A673 (cell line): ENCODE data around the gene NT5C3B. TPM values are rescaled to one million over a fixed set of nuclear protein-coding genes. Genes with fewer than 3 reads are reported as not detected.
A peak's percentile ranks its signal among the peaks of the same experiment; 100 is the strongest.

ENCODE experiments used
- BruUV-seq: library from RNA; stranded (reverse); fragments of 400-500 nt; replicated peaks from 2 replicates; lab custom pipeline; 2021; lab: Mats Ljungman, UMichigan
- CTCF ChIA-PET: fragments of 300-600 bp; sonication (Branson Sonifier 250); formaldehyde crosslinking; loops from one replicate; lab custom pipeline; 2022; ENCODE audit warnings: antibody characterized with exemption; lab: Charles Lee
- POLR2A ChIA-PET: fragments of 300-600 bp; sonication (Branson Sonifier 250); formaldehyde crosslinking; loops from one replicate; lab custom pipeline; 2022; ENCODE audit warnings: antibody characterized with exemption; ENCODE audit not compliant: low non-redundant PET; lab: Charles Lee
- DNase-seq: peaks from one replicate; pipeline ENCODE4 v3.0.0-alpha.2; 2015; ENCODE audit warnings: low spot score
- H3K27ac ChIP-seq: fragments of 200-600 bp; sonication (generic); 2 replicates; pipeline ENCODE4 v1.5.1; 2016; ENCODE audit warnings: mixed run types, low read depth, mild to moderate bottlenecking, mixed read lengths, antibody characterized with exemption, low read length; ENCODE audit not compliant: poor library complexity, severe bottlenecking
- H3K27me3 ChIP-seq: fragments of 200-600 bp; sonication (generic); replicated peaks from 2 replicates; pipeline ENCODE4 v1.6.1; 2017; ENCODE audit warnings: mixed run types, low read depth, mild to moderate bottlenecking, mixed read lengths, antibody characterized with exemption, low read length; ENCODE audit not compliant: insufficient read depth, poor library complexity
- H3K36me3 ChIP-seq: fragments of 200-600 bp; sonication (generic); 2 replicates; pipeline ENCODE4 v1.6.1; 2016; ENCODE audit warnings: mixed run types, mild to moderate bottlenecking, mixed read lengths, antibody characterized with exemption, low read length; ENCODE audit not compliant: insufficient read depth, poor library complexity, severe bottlenecking
- H3K4me1 ChIP-seq: fragments of 200-600 bp; sonication (generic); 2 replicates; pipeline ENCODE4 v1.6.1; 2017; ENCODE audit warnings: mixed run types, mild to moderate bottlenecking, mixed read lengths, antibody characterized with exemption, low read length; ENCODE audit not compliant: insufficient read depth, poor library complexity, severe bottlenecking
- H3K4me3 ChIP-seq: fragments of 200-600 bp; sonication (generic); 2 replicates; pipeline ENCODE4 v1.5.1; 2016; ENCODE audit warnings: low read depth, mixed run types, mild to moderate bottlenecking, mixed read lengths, low read length; ENCODE audit not compliant: poor library complexity, severe bottlenecking
- H3K9me3 ChIP-seq: fragments of 200-600 bp; sonication (generic); 2 replicates; pipeline ENCODE4 v1.6.1; 2016; ENCODE audit warnings: mixed run types, low read depth, mild to moderate bottlenecking, mixed read lengths, antibody characterized with exemption, low read length; ENCODE audit not compliant: poor library complexity, severe bottlenecking
- EZH2 ChIP-seq: fragments of 200-600 bp; sonication (generic); IDR thresholded peaks from 2 replicates; pipeline ENCODE4 v1.6.1; 2017; ENCODE audit warnings: borderline replicate concordance, low read depth, mild to moderate bottlenecking, mixed read lengths, antibody characterized with exemption, low read length; ENCODE audit not compliant: poor library complexity, severe bottlenecking
- intact Hi-C: fragments of 100-400 bp; cut with micrococcal nuclease; formaldehyde crosslinking; loops from one replicate; pipeline ENCODE4 v1.10.0; 2022; ENCODE audit not compliant: unreplicated experiment
- total RNA-seq: library from RNA; stranded (reverse); gene quantifications from 2 replicates; pipeline ENCODE4 v1.2.3, GENCODE V29; 2021
- TF ChIP-seq, protein P1 (sequence below): fragments of 300-800, 200-600 bp; sonication (generic); conservative IDR thresholded peaks from 2 replicates; pipeline ENCODE4 v1.5.1; 2017; ENCODE audit warnings: low read depth, mild to moderate bottlenecking, antibody characterized with exemption, low read length, moderate library complexity, mixed read lengths

The NT5C3B gene
- total RNA-seq, 1 experiment from 2014 or later, result 46.7 TPM

DNA sequence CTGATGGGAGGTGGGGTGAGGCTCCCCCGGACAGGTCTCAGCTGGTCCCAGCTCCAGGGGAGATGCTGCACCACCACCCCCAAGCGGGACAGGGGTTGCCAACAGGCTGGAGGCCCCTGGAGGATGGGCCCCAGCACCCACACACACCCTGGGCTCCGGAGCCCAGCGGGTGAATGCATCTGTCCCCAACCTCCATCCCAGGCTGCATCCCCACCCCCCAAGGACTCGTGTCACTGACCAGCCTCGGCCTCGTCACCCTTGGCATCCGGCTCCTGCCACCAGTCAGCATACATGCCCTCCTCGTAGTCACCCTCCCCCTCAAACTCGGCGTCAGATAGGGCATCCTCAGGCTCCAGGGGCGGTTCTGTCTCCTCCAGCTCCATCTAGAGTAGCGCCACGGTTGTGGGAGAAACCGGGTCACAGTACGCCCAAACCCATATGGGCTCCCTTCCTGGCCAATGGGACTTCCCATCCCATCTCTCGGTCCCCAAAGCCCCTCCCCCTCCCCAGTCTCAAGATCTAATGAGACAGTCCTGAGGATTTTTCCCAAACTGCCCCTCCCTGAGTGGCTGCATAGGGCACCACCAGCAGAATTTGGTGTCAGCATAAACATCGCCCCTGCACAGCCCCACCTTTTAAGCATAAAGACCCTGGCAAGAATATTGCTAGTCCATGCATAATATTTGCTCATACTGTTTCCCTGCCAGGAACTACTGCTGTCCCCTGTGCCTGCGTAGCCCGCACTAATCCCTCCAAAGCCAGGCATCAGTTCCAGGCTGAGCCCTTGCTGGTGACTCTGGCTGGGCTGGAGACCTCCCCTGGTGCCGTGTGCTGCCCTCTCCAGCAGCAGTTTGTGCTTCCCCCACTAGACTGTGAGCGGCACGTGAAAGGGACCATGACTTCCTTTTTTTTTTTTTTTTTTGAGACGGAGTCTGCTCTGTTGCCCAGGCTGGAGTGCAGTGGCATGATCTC is 32.7 kb downstream of the NT5C3B start:
- no TSS peak for BruUV-seq
- Histone ChIP-seq H3K27me3 (no peaks in the 10 kb centered on the region), H3K36me3 (no peaks in the 10 kb centered on the region), H3K4me3 (no peak overlapping the region), H3K4me1 (no peaks in the 10 kb centered on the region), H3K9me3 (no peaks in the 10 kb centered on the region), H3K27ac (no peak overlapping the region)
- TF ChIP-seq EZH2, result no peak
- TF ChIP-seq, protein P1, sequence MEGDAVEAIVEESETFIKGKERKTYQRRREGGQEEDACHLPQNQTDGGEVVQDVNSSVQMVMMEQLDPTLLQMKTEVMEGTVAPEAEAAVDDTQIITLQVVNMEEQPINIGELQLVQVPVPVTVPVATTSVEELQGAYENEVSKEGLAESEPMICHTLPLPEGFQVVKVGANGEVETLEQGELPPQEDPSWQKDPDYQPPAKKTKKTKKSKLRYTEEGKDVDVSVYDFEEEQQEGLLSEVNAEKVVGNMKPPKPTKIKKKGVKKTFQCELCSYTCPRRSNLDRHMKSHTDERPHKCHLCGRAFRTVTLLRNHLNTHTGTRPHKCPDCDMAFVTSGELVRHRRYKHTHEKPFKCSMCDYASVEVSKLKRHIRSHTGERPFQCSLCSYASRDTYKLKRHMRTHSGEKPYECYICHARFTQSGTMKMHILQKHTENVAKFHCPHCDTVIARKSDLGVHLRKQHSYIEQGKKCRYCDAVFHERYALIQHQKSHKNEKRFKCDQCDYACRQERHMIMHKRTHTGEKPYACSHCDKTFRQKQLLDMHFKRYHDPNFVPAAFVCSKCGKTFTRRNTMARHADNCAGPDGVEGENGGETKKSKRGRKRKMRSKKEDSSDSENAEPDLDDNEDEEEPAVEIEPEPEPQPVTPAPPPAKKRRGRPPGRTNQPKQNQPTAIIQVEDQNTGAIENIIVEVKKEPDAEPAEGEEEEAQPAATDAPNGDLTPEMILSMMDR, result no peak
- ChIA-PET CTCF (interaction anchor here (0.6 kb wide), 1 partner anchor 214 kb away, joined by 3 read pairs; no protein-coding TSS in a partner anchor), POLR2A (no interaction called here)
- DNase-seq, result no peak
- intact Hi-C loops, result no loop called here

DNA sequence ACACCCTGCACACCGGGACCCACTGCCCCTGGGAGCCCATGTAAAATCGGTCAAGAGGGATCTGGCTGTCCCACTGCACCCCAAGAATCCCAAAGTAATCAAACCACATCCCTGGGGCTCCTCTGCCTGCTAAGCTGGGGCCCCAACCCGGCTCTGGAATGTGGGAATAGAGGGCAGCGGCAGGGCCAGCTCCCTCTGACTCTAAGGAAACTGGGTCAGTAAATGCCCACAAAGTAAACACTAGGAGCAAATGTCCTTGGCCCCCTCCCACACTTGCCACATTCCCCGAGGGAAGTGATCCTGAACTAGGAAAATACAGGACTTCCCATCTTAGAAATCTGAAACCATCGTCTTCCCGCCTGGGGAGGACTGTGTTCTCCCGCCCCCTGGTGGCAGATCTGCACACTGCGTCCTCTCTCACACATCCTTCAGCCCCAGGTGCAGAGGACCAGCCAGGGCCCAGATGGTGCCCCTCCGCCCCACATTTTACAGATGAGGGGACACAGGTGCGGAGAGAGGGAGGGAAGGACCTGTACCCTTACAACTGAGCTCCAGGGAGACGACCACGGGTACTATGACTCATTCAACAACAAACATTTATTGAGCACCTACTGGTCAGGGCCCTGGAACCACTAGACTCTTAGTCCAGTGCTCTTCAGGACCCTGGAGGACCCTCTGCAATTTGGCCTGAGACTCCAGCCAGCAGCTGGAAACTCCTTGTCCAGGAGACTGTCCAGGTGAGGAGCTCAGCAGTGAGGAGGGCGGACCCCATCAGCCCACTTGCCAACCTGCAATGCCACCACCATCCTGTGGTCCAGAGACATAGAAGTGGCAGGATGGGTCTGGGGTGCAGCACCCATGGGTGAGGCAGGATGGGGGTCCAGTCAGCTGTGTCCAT is 34.4 kb downstream of the NT5C3B start:
- DNase-seq, result peak; percentile 66
- BruUV-seq, result TSS peak; percentile 64
- H3K36me3 ChIP-seq, result no peaks in the 10 kb centered on the region
- H3K27me3 ChIP-seq, result no peaks in the 10 kb centered on the region
- CTCF ChIA-PET, result no interaction called here
- no peak overlapping the region for H3K27ac ChIP-seq
- POLR2A ChIA-PET, result no interaction called here
- H3K4me1 ChIP-seq, result no peaks in the 10 kb centered on the region
- intact Hi-C loops, result loop anchor here (1.0 kb wide), 1 partner anchor 63 kb away; no protein-coding TSS in a partner anchor
- TF ChIP-seq EZH2, result no peak
- TF ChIP-seq, protein P1, result peak; percentile 79
- H3K9me3 ChIP-seq, result no peaks in the 10 kb centered on the region
- no peak overlapping the region for H3K4me3 ChIP-seq

DNA sequence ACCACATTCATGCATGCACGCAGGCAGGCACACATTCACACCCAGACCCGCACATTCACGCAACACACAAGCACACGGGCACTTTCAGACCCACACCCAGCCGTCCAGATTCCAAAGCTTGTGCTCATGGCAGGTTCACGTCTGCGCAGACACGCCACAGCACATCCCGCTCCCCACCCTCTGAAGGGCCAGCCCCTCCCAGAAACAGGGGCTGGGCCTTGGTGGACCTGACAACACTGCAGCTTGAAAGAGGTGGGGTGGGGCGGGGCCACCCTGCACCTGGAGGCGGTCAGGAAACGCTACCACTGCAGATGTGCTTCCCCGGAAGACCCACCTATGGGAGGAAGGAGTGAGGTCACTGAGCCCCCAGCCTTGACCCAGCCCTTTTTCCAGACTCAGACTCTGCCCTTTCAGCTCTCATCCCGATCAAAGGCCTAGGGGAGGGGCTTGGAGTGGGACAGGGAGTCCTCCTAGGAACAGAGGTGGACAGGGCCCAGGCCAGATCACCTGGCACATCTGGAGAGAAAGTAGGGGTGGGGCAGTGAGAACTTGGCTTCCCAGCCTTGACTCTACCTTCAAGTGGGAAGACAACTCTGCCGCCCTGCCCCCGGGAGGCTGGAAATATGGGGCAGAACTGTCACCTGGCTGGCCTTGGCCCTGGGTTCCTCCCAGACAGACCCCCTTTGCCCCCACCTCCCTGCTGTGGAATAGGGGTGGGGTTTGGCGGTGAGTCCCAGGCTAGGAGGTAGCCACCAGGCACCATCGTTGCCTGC is 35.2 kb downstream of the NT5C3B start:
- no peaks in the 10 kb centered on the region for H3K9me3 ChIP-seq
- H3K4me3 ChIP-seq, result no peak overlapping the region
- TF ChIP-seq, protein P1, result no peak
- TF ChIP-seq EZH2, result no peak
- intact Hi-C loops, result loop anchor here (1.0 kb wide), 1 partner anchor 62 kb away; no protein-coding TSS in a partner anchor
- H3K27ac ChIP-seq, result no peak overlapping the region
- no peaks in the 10 kb centered on the region for H3K27me3 ChIP-seq
- BruUV-seq, result no TSS peak
- POLR2A ChIA-PET, result no interaction called here
- no peaks in the 10 kb centered on the region for H3K36me3 ChIP-seq
- CTCF ChIA-PET, result no interaction called here
- no peak for DNase-seq
- H3K4me1 ChIP-seq, result no peaks in the 10 kb centered on the region
